Testis (tissue), 2 donors: ENCODE data around the gene PSG6.
"Not testable (repeated sequence)": the region's sequence is repeated elsewhere in the genome, so short reads cannot be mapped to it uniquely, and the experiment has no call there.

Experiments used
- CTCF ChIP-seq, 3 experiments: fragments of 450-650 bp in 2 of 3; fragments of 200-600 bp in 1 of 3; sonication (generic) in 1 of 3; IDR thresholded peaks; one replicate each; pipeline ENCODE4 v1.5.1; 2016 to 2019; ENCODE audit warnings: antibody characterized with exemption in 3 of 3, mild to moderate bottlenecking in 2 of 3, moderate library complexity in 1 of 3
- POLR2A ChIP-seq: fragments of 450-650 bp; IDR thresholded peaks from one replicate; pipeline ENCODE4 v1.6.1; 2017; ENCODE audit warnings: antibody characterized with exemption, mild to moderate bottlenecking, moderate library complexity

DNA sequence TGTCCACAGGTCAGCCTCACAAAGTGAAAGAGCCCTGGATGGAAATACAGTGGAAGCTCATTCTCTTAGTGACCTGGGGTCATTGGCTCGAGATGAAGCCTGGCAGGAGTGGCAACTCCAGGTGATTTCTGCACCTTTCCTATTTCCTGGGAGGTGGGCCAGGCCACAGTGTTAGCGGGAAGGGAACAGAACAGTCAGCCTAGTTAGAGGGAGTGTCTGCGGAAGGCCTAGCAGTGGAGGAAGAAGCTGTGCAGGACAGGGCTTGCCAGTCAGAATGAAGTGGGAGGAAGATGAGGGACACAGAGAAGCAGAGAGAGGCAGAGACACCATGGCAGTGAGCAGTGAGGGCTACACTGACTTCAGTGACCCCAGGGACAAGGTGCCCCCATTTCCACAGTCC is 15.7 kb upstream of the PSG6 start:
- not testable (repeated sequence) for TF ChIP-seq POLR2A; CTCF (IDR thresholded peaks at IDR 0.05)
